NCI-H460 (cell line): ENCODE measurements around the gene C17orf113. TPM values are rescaled to one million over a fixed set of nuclear protein-coding genes. Genes with fewer than 3 reads are reported as not detected.

ENCODE experiments used
- total RNA-seq: library from RNA; depleted of rRNA; stranded (reverse); fragments of >200 nt; shearing (Covaris generic); gene quantifications from 2 replicates; pipeline ENCODE4 v1.2.3, GENCODE V29; 2014; rRNA removed

The C17orf113 gene
- total RNA-seq, 1 experiment from 2014 or later, result 1.5 TPM

Other genes starting within 250 kb of the C17orf113 start
- 42.9 and 47.7 TPM in 2 replicates for gene P3H4, start 238.7 kb downstream of the C17orf113 start, total RNA-seq
- gene FKBP10, start 237.6 kb downstream of the C17orf113 start, total RNA-seq, result 264 and 267 TPM in 2 replicates
- gene NT5C3B, start 214.4 kb downstream of the C17orf113 start, total RNA-seq, result 103 and 119 TPM in 2 replicates
- 0.05 TPM in 1 of 2 replicates, not detected in the other for gene KLHL10, start 212.8 kb downstream of the C17orf113 start, total RNA-seq
- gene KLHL11, start 185.2 kb downstream of the C17orf113 start, total RNA-seq, result 21.1 and 29.2 TPM in 2 replicates
- gene ACLY, start 131.7 kb downstream of the C17orf113 start, total RNA-seq, result 100 and 114 TPM in 2 replicates
- gene ODAD4, start 120.0 kb downstream of the C17orf113 start, total RNA-seq, result 0.46 and 1.3 TPM in 2 replicates
- gene CNP, start 83.8 kb downstream of the C17orf113 start, total RNA-seq, result 26.4 and 35.2 TPM in 2 replicates
- 107 and 109 TPM in 2 replicates for gene DNAJC7, start 33.2 kb downstream of the C17orf113 start, total RNA-seq
- gene NKIRAS2, start 30.5 kb downstream of the C17orf113 start, total RNA-seq, result 53.1 and 60.9 TPM in 2 replicates
- 0.10 and 0.20 TPM in 2 replicates for gene ZNF385C, start 47.9 kb upstream of the C17orf113 start, total RNA-seq
- gene DHX58, start 62.1 kb upstream of the C17orf113 start, total RNA-seq, result 3.7 and 3.8 TPM in 2 replicates
- gene KAT2A, start 70.8 kb upstream of the C17orf113 start, total RNA-seq, result 19.2 and 23.4 TPM in 2 replicates
- 0.07 TPM in 1 of 2 replicates, not detected in the other for gene HSPB9, start 72.2 kb upstream of the C17orf113 start, total RNA-seq
- gene RAB5C, start 104.4 kb upstream of the C17orf113 start, total RNA-seq, result 66.0 and 66.5 TPM in 2 replicates
- gene KCNH4, start 130.5 kb upstream of the C17orf113 start, total RNA-seq, result 0.05 TPM in 1 of 2 replicates, not detected in the other
- not detected in 2 replicates for gene HCRT, start 134.9 kb upstream of the C17orf113 start, total RNA-seq
- gene GHDC, start 143.9 kb upstream of the C17orf113 start, total RNA-seq, result 13.3 and 13.9 TPM in 2 replicates
- gene STAT5B, start 225.8 kb upstream of the C17orf113 start, total RNA-seq, result 29.4 and 38.0 TPM in 2 replicates
- gene STAT5A, start 237.9 kb upstream of the C17orf113 start, total RNA-seq, result 1.6 and 2.9 TPM in 2 replicates